Measurements from ENCODE around the gene POT1. TPM values are rescaled to one million over a fixed set of nuclear protein-coding genes. Genes with fewer than 3 reads are reported as not detected.

Gene POT1
- total and polyA plus RNA-seq, 2 of the 13 experiments (the other 11 are each of a cell fraction or from before 2014, with no cell fraction given), result 21.7 to 23.4 TPM

DNA sequence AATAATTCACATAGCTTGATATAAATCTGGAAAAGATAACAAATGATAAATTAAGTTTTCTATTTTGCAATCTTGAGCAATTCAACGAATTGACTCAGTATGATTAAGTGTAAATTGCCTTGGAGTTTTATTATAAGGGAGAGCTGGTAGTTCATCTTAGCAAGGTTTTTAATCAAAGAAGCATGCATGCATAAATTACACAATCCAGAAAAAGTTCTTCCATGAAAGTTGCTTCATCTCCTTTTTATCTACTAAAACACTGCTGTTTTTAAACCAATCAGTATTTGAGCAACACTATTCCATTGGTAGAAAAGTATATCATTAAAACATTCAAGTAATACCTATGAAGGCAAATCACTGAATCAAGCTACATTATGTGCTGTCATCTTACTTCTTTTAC lies 47.6 kb downstream of the POT1 start (continued):
- TF ChIP-seq, protein P1, sequence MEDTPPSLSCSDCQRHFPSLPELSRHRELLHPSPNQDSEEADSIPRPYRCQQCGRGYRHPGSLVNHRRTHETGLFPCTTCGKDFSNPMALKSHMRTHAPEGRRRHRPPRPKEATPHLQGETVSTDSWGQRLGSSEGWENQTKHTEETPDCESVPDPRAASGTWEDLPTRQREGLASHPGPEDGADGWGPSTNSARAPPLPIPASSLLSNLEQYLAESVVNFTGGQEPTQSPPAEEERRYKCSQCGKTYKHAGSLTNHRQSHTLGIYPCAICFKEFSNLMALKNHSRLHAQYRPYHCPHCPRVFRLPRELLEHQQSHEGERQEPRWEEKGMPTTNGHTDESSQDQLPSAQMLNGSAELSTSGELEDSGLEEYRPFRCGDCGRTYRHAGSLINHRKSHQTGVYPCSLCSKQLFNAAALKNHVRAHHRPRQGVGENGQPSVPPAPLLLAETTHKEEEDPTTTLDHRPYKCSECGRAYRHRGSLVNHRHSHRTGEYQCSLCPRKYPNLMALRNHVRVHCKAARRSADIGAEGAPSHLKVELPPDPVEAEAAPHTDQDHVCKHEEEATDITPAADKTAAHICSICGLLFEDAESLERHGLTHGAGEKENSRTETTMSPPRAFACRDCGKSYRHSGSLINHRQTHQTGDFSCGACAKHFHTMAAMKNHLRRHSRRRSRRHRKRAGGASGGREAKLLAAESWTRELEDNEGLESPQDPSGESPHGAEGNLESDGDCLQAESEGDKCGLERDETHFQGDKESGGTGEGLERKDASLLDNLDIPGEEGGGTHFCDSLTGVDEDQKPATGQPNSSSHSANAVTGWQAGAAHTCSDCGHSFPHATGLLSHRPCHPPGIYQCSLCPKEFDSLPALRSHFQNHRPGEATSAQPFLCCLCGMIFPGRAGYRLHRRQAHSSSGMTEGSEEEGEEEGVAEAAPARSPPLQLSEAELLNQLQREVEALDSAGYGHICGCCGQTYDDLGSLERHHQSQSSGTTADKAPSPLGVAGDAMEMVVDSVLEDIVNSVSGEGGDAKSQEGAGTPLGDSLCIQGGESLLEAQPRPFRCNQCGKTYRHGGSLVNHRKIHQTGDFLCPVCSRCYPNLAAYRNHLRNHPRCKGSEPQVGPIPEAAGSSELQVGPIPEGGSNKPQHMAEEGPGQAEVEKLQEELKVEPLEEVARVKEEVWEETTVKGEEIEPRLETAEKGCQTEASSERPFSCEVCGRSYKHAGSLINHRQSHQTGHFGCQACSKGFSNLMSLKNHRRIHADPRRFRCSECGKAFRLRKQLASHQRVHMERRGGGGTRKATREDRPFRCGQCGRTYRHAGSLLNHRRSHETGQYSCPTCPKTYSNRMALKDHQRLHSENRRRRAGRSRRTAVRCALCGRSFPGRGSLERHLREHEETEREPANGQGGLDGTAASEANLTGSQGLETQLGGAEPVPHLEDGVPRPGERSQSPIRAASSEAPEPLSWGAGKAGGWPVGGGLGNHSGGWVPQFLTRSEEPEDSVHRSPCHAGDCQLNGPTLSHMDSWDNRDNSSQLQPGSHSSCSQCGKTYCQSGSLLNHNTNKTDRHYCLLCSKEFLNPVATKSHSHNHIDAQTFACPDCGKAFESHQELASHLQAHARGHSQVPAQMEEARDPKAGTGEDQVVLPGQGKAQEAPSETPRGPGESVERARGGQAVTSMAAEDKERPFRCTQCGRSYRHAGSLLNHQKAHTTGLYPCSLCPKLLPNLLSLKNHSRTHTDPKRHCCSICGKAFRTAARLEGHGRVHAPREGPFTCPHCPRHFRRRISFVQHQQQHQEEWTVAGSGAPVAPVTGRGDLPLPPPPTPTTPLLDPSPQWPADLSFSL (CRISPR knock-in tag; IDR thresholded peaks at IDR 0.05), result no peak
- TF ChIP-seq NAIF1 (CRISPR knock-in tag; IDR thresholded peaks at IDR 0.05; ENCODE audit: borderline replicate concordance), result no peak

DNA sequence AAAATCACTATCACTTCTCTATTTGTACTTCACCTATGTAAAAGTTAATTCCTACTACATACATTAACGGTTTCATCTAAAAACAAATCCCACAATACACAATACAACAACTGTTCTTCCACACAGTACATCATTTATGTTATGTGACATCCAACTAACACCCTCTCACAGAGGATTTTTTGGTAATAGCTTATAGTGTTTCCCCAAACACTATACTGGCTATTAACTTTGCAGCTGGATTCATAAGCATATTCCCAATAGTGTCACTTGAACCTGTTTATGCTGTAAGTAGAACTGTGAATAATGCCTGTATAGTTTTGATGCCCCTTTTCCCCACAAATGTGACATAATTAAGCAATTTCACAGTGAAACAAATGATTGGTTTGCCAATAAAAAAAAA lies 49.9 kb downstream of the POT1 start:
- BruUV-seq (replicated peaks), result no TSS peak
- Histone ChIP-seq H3K4me1 (ENCODE audit: insufficient read depth, low read length) (no peaks in the 10 kb centered on the region), H3K4me2 (ENCODE audit: low read depth, low read length) (no peak overlapping the region), H3K9me3 (ENCODE audit: low read length) (no peaks in the 10 kb centered on the region), H3K9ac (ENCODE audit: insufficient read depth, low read depth, low read length) (no peak overlapping the region), H3K27me3 (ENCODE audit: control insufficient read depth in 1 of 2, insufficient read depth in 2 of 2, low read length in 2 of 2) (no peaks in the 10 kb centered on the region), H3K36me3 (replicated peaks in 1 of 2; ENCODE audit: control insufficient read depth in 1 of 2, insufficient read depth in 2 of 2, low read length in 2 of 2) (no peaks in the 10 kb centered on the region), H2AFZ (ENCODE audit: low read length) (no peak overlapping the region), H3K79me2 (ENCODE audit: insufficient read depth, low read length) (no peaks in the 10 kb centered on the region), H3K4me3 (replicated peaks in 1 of 3; ENCODE audit: insufficient read depth in 1 of 3, low read depth in 2 of 3, low read length in 3 of 3) (no peak overlapping the region), H4K20me1 (ENCODE audit: insufficient read depth, low read length) (no peaks in the 10 kb centered on the region), H3K27ac (ENCODE audit: extremely low read length, insufficient read depth, low read length) (no peak overlapping the region)
- DNase-seq (ENCODE audit: low spot score) (no peak), ATAC-seq (no peak), FAIRE-seq (no peak)
- ChIA-PET CTCF (ENCODE audit: low intra/inter-chr PET ratio, low total read pairs) (no interaction called here), POLR2A (no interaction called here)
- WGBS (ENCODE audit: low lambda C conversion rate), result 91% methylated on average over 1 of the region's 1 CpG
- intact Hi-C loops (cut with micrococcal nuclease; ENCODE audit: unreplicated experiment) (no loop called here), in situ Hi-C loops (cut with HindIII; ENCODE audit: extremely low pct_ligation_motif_present, low pct_unique_long_range_greater_than_20kb) (no loop called here)
- no peak for TF ChIP-seq MEF2D (CRISPR knock-in tag; IDR thresholded peaks at IDR 0.05)
- TF ChIP-seq GTF3A (CRISPR knock-in tag; conservative IDR thresholded peaks at IDR 0.05), result no peak
- TF ChIP-seq SIN3B (IDR thresholded peaks at IDR 0.05; ENCODE audit: low read length), result no peak
- TF ChIP-seq EED (CRISPR knock-in tag; IDR thresholded peaks at IDR 0.05), result no peak
- TF ChIP-seq, protein P2, sequence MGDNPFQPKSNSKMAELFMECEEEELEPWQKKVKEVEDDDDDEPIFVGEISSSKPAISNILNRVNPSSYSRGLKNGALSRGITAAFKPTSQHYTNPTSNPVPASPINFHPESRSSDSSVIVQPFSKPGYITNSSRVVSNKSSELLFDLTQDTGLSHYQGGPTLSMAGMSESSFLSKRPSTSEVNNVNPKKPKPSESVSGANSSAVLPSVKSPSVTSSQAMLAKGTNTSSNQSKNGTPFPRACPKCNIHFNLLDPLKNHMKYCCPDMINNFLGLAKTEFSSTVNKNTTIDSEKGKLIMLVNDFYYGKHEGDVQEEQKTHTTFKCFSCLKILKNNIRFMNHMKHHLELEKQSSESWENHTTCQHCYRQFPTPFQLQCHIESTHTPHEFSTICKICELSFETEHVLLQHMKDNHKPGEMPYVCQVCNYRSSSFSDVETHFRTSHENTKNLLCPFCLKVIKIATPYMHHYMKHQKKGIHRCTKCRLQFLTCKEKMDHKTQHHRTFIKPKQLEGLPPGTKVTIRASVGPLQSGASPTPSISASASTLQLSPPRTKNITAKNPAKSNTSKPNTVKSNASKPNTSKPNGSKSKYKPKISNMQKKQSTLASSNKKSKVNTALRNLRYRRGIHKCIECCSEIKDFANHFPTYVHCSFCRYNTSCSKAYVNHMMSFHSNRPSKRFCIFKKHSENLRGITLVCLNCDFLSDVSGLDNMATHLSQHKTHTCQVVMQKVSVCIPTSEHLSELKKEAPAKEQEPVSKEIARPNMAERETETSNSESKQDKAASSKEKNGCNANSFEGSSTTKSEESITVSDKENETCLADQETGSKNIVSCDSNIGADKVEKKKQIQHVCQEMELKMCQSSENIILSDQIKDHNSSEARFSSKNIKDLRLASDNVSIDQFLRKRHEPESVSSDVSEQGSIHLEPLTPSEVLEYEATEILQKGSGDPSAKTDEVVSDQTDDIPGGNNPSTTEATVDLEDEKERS (CRISPR knock-in tag; IDR thresholded peaks at IDR 0.05), result no peak
- TF ChIP-seq PLRG1 (conservative IDR thresholded peaks at IDR 0.05), result no peak
- TF ChIP-seq SALL2 (CRISPR knock-in tag; IDR thresholded peaks at IDR 0.05), result no peak
- no peak for TF ChIP-seq FOSL1 (CRISPR knock-in tag; IDR thresholded peaks at IDR 0.05; ENCODE audit: borderline replicate concordance)
- TF ChIP-seq SCMH1 (CRISPR knock-in tag; IDR thresholded peaks at IDR 0.05; ENCODE audit: borderline replicate concordance), result no peak
- no peak for TF ChIP-seq ZNF678 (CRISPR knock-in tag; IDR thresholded peaks at IDR 0.05)

Data from HepG2 (cell line).